Adipocyte (in vitro differentiated cells): Measurements from ENCODE around the gene S100A4.
"Not testable (repeated sequence)": the region's sequence is repeated elsewhere in the genome, so short reads cannot be mapped to it uniquely, and the experiment has no call there.

Experiments
- DNase-seq: peaks from one replicate; pipeline ENCODE4 v3.0.0-alpha.2; 2015; ENCODE audit warnings: low read depth
- H3K27me3 ChIP-seq: replicated peaks from 2 replicates; pipeline ENCODE4 v1.7.0; 2013; ENCODE audit warnings: mild to moderate bottlenecking, low read length, moderate library complexity; ENCODE audit not compliant: control insufficient read depth, insufficient read depth
- H3K36me3 ChIP-seq: 2 replicates; pipeline ENCODE4 v1.7.0; 2013; ENCODE audit warnings: low read length, mild to moderate bottlenecking, moderate library complexity; ENCODE audit not compliant: control insufficient read depth, insufficient read depth, severe bottlenecking
- H3K4me1 ChIP-seq: 2 replicates; pipeline ENCODE4 v1.7.0; 2013; ENCODE audit warnings: mild to moderate bottlenecking, low read length, moderate library complexity; ENCODE audit not compliant: control insufficient read depth, insufficient read depth
- H3K4me3 ChIP-seq: 2 replicates; pipeline ENCODE4 v1.7.0; 2013; ENCODE audit warnings: mild to moderate bottlenecking, low read length, moderate library complexity
- H3K9ac ChIP-seq: 2 replicates; pipeline ENCODE4 v1.7.0; 2013; ENCODE audit warnings: mild to moderate bottlenecking, low read length, moderate library complexity
- H3K9me3 ChIP-seq: 2 replicates; pipeline ENCODE4 v1.7.0; 2013; ENCODE audit warnings: mild to moderate bottlenecking, low read length, moderate library complexity; ENCODE audit not compliant: control insufficient read depth

Gene S100A4

DNA sequence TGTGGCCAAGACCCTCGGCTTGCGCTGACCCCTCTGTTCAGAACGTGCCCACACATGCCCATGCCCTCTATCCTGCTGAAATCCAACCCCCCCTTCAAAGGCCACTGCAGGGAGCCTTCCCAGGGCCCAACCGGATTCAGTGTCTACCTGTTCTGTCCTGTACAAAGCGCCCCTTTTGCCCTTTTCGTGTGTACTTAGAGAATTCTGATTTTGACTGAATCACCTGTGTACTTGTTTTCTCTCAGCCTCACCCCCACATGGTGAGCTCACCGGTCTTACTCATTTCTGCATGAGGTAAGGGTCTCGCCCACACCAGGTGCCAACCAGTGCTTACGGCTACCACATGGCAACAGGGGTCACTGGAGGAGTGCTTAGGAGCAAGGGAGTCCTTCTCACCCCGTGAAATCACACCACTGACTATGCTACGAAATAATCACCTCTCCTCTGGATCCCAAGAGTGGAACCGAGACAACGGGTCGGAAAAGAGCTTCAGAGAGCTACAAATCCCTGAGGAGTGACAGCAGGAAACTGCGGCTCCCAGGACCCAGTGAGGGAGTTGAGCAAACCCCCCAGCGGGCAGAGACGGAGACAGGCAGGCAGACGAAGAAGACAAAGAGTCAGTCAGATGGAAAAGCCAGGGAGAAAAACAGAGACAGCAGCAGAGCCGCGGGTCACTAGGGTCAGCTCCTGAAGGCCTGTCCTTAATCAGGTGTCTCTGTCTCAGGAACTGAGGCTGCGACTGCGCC, 22.2 kb upstream of the S100A4 start:
- no peaks in the 10 kb centered on the region for H3K27me3 ChIP-seq
- H3K9ac ChIP-seq: peak overlapping the region; percentile 76
- H3K9me3 ChIP-seq: no peaks in the 10 kb centered on the region
- H3K4me3 ChIP-seq: peak overlapping the region; percentile 48
- peaks cover 40% of the 10 kb centered on the region for H3K4me1 ChIP-seq
- DNase-seq: no peak
- H3K36me3 ChIP-seq: no peaks in the 10 kb centered on the region

DNA sequence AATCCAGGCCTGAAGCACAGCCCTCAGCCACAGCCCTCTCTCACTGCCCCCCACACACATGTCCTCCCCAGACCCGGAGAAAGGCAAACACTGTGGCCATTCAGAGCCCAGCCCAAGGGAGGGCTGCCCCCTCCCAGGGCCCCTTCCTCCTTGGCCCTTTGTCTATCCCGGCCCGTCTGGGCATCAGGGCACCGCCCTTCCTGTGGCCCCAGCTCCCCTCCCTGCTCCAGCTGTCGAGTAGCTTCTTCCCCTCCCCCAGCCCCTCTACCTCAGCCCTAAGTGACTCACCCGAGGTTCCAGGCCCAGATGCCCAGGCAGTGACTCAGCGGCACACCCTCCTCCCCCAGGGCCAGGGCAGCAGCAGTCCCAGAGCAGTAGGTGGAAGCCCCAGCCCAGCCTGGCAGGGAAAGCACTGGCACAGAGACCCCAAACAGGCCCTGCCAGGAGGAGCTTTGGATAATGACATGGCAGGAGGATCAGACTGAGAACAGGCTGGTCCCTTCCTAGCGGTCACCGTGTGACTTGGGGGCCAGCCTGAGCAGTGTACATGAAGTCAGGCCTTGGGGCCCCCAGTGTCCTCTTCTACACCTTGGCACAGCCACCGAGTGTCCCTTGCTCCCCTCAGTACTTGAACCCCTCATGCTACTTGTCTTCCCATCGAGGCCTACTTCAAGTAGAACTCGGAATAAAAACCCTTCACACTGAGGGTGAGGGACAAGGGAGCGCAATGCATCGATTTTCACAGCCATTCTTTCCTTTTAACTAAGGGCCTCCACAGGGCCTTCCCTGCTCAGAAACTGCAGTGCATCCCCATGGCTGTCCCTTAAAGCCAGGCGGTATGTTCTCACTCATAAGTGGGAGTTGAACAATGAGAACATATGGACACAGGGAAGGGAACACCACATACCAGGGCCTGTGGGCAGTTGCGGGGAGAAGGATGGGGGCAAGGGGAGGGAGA, 21.1 kb upstream of the S100A4 start:
- H3K27me3 ChIP-seq: no peaks in the 10 kb centered on the region
- DNase-seq: peak; percentile 99
- peak overlapping the region; percentile 90 for H3K9ac ChIP-seq
- H3K9me3 ChIP-seq: no peaks in the 10 kb centered on the region
- no peaks in the 10 kb centered on the region for H3K36me3 ChIP-seq
- peaks cover 34% of the 10 kb centered on the region for H3K4me1 ChIP-seq
- peak overlapping the region; percentile 67 for H3K4me3 ChIP-seq

DNA sequence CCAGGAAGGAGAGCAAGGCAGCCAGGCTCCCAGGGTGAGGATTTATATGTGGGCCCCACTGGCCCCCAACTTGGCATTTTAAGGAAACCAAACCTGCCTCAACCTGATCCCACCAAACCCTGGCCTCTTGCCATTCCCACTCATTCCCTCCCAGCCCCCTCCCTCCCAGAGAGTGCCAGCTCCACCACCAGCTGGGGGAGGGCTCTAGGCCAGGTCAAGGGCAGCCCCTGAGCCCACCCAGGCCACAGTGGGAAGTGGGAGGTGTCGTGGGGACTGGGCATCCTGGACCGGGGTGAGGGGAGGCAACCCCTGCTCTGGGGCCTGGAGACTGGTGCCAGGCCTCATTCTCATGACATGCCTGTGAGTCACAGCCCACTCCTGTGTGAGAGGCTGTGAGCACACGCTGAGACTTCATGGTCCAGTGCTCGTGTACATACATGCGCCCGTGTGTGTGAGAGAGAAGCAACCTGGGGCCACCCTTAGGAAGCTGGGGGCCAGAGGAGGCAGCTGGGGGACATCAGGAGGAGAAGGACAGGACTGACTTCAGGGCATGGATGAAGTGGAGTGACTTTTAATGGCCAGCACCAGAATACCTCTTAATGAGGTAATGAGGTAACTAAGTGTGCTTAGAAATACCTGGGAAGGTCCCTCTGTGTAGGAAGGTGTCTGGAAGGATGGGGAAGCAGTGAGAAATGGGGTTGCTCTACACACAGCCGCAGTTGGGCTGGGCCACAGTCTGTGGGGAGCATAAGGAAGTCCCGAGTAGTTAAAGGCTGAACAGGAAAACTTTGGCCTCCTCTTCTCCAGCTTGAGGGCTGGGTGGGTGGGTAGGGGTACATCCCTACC, 20.1 kb upstream of the S100A4 start, which contains the start of gene S100A2:
S100A2 (minus strand) TSS at position 316 of the 846 bp plus-strand sequence. CDS start 1,967 bp downstream, outside the sequence.
- no peaks in the 10 kb centered on the region for H3K27me3 ChIP-seq
- peak within 1 kb of the TSS; percentile 67 for H3K4me3 ChIP-seq
- H3K4me1 ChIP-seq: peaks cover 34% of the 10 kb centered on the region
- H3K36me3 ChIP-seq: no peaks in the 10 kb centered on the region
- H3K9ac ChIP-seq: peak within 1 kb of the TSS; percentile 90
- DNase-seq: peak; percentile 94
- no peaks in the 10 kb centered on the region for H3K9me3 ChIP-seq

DNA sequence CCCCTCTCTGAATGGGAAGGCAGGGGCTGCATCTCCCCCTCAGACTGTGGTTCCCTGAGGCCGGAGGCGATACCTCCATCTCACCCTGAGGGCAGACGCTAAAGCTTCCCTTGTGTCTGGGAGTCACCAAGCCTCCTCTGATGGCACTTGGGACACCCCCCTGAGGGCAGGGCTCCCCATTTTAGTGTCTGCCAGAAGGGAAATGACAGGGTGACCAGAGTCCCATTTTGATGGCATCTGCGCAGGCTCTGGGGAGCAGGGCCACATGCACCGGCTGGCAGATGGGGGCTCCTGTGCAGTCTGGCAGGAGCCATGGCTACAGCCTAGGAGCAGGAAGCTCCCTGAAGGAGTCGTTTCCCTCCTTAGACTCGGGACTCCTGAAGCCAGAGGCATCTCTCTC, 18.4 kb upstream of the S100A4 start:
- Histone ChIP-seq H3K9ac (no peak overlapping the region), H3K9me3 (no peaks in the 10 kb centered on the region), H3K4me3 (no peak overlapping the region), H3K36me3 (no peaks in the 10 kb centered on the region), H3K4me1 (peaks cover 34% of the 10 kb centered on the region), H3K27me3 (no peaks in the 10 kb centered on the region)
- no peak for DNase-seq

GRCh38 chr1:153563483-153563901, 17.9 kb upstream of the S100A4 start:
- Histone ChIP-seq H3K4me3 (no peak overlapping the region), H3K9ac (no peak overlapping the region), H3K9me3 (no peaks in the 10 kb centered on the region), H3K36me3 (no peaks in the 10 kb centered on the region), H3K27me3 (no peaks in the 10 kb centered on the region), H3K4me1 (peaks cover 30% of the 10 kb centered on the region)
- no peak for DNase-seq

- DNase-seq, H3K9me3 ChIP-seq, H3K4me3 ChIP-seq, H3K36me3 ChIP-seq, H3K27me3 ChIP-seq, H3K9ac ChIP-seq: not testable (repeated sequence)
- H3K4me1 ChIP-seq: peaks cover 18% of the 10 kb centered on the region
These were observed 16.4 kb upstream of the S100A4 start for GRCh38 chr1:153562021-153562420.

- no peak overlapping the region for H3K9ac ChIP-seq
- DNase-seq: no peak
- no peak overlapping the region for H3K4me3 ChIP-seq
- H3K36me3 ChIP-seq: no peaks in the 10 kb centered on the region
- no peaks in the 10 kb centered on the region for H3K27me3 ChIP-seq
- peaks cover 13% of the 10 kb centered on the region for H3K4me1 ChIP-seq
- no peaks in the 10 kb centered on the region for H3K9me3 ChIP-seq
These were observed 15.9 kb upstream of the S100A4 start for GRCh38 chr1:153561466-153561985.

DNA sequence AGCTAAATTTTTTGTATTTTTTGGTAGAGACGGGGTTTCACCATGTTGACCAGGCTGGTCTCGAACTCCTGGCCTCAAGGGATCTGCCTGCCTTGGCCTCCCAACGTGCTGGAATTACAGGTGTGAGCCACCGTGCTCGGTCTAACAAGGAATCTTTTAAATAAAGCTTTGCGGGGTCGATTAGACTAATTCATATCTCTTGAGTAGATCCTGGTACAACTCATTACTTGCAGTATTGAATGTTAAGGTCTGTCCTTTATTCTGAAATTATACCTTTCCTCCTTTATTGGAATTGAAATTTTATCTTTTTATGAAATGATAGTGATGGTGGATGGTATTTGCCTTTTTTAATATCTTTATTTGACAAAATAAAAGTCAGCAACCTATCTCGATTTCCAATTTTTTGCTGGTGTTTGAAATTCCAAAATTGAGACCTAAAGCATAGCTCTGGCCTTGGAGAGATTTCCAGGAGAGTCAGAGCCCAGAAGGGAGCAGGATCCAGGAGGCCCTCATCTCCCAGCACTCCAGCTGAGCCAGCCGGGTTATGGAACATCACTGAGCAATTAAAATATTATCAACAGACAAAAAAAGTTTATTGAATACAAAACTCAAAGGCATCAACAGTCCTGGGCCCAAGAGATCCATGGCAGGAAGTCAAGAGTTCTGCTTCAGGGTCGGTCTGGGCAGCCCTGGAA, 15.3 kb upstream of the S100A4 start:
- Histone ChIP-seq H3K4me3 (no peak overlapping the region), H3K4me1 (peaks cover 8% of the 10 kb centered on the region), H3K36me3 (no peaks in the 10 kb centered on the region), H3K27me3 (no peaks in the 10 kb centered on the region), H3K9ac (no peak overlapping the region), H3K9me3 (no peaks in the 10 kb centered on the region)
- no peak for DNase-seq

DNA sequence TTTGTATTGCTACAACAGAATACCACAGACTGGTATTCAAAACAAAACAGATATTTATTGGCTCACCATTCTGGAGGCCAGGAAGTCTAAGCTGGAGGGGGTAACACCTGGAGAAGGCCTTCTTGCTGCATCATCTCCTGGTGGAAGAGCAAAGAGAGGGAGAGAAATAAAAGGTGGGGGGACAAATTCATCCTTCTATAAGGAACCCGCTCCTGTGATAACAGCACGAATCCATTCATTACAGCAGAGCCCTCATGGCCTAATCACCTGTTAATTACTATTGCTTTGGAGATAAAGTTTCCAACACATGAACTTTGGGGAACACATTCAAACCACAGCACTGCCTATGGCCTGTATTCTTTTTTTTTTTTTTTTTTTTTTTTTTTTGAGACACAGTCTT, 14.6 kb upstream of the S100A4 start:
- Histone ChIP-seq H3K27me3 (no peaks in the 10 kb centered on the region), H3K4me1 (peaks cover 1% of the 10 kb centered on the region), H3K36me3 (no peaks in the 10 kb centered on the region), H3K9ac (no peak overlapping the region), H3K4me3 (no peak overlapping the region), H3K9me3 (no peaks in the 10 kb centered on the region)
- no peak for DNase-seq

GRCh38 chr1:153557877-153558276, 12.3 kb upstream of the S100A4 start:
- Histone ChIP-seq H3K9me3 (no peaks in the 10 kb centered on the region), H3K9ac (no peak overlapping the region), H3K27me3 (no peaks in the 10 kb centered on the region), H3K36me3 (no peaks in the 10 kb centered on the region), H3K4me3 (no peak overlapping the region), H3K4me1 (peaks cover 13% of the 10 kb centered on the region)
- no peak for DNase-seq
